ENCODE results near the gene DGKD.

- TF ChIP-seq CTCF (IDR thresholded peaks at IDR 0.05; ENCODE audit: low read depth, low read length): no peak
- TF ChIP-seq EZH2phosphoT487 (IDR thresholded peaks at IDR 0.05; ENCODE audit: low read depth): no peak
These were observed 5.0 kb upstream of the DGKD start for GRCh38 chr2:233349005-233349998.

Measured in OCI-LY3 (cell line).